ENCODE measurements around the gene DVL2.
A peak's percentile ranks its signal among the peaks of the same experiment; 100 is the strongest.

Gene DVL2

DNA sequence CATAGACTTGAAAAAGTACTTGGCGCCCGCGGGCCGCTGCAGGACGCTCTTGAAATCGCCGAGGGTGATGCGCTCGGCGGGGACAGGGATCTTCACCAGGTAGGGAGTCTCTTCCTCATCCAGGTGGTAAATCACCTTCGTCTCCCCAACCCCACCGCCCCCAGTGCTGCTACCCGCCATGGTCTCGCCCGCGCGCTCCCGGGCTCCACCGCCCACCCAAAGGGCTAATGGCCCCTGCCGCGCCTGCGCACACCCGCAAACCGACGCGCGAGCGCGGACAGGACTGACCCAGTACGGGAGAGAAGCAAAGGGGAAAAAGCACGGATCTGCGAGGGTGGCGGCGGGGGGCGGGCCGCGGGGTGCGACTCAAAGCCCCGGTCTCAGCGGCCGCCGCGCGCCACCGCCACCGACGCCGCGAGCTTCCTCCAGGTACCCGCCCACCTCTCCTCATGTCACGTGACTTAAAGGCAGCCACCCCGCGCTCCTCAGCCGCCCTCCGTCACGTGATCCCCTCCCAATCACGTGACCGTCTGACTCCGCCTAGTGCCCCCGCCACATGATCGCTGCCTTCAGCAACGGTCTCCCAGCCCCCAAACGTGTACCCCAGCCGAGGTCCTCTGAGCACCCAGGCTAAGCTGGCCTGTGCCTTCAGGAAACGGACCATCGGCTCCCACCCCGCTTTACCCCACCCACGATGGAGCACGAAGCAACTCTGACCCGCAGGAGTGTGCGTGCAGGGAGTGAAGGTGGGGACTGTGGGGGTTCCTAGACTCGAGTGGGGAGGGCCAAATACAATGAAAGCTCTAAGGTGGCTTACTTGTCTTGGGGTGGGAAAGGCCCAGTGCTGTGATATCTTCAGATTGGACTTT is at the start of gene DVL2:
Gene DVL2 (minus strand): TSS at position 435 of the 869 bp plus-strand sequence. CDS start 255 bp downstream, at position 180.
- DNase-seq = peak; percentile 80 to 93 (median 84)

DNA sequence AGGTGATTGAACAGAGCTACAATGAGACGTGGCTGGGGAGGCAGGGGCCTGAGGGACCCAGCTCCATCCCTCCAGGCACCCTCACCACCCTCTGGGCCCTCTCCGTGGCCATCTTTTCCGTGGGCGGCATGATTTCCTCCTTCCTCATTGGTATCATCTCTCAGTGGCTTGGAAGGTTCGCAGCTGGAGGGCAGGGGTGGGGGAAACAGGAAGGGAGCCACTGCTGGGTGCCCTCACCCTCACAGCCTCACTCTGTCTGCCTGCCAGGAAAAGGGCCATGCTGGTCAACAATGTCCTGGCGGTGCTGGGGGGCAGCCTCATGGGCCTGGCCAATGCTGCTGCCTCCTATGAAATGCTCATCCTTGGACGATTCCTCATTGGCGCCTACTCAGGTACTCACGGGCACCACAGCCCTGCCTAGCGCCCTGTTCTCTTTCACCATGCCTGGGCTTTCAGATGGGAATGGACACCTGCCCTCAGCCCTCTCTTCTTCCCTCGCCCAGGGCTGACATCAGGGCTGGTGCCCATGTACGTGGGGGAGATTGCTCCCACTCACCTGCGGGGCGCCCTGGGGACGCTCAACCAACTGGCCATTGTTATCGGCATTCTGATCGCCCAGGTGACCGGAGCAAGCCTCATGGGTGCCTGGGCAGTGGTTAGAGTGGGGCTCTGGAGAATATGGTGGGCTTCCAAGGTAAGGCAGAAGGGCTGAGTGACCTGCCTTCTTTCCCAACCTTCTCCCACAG is 49.3 kb upstream of the DVL2 start:
- no peak for DNase-seq

DNA sequence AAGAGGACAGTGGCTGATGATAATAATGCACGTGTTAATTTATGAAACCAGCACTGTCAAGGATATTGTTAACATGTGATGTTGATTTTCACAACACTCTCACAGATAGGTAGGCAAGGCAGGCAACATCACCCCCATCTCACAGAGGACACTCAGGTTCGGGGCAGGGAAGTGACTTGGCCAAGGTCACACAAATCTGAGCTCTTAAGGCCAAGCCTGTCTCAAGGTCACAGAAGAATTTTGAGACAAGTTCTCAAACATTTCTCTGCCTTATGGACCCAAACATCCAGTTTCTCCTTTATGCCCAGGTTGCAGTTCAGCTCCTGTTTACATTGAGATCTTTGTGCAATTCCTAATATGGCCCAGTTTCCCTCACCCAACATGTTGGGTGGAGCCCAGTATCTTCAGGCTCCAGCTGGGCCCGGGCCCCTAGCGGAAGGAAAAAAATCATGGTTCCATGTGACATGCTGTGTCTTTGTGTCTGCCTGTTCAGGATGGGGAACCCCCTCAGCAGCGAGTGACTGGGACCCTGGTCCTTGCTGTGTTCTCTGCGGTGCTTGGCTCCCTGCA is 48.5 kb upstream of the DVL2 start:
- no peak for DNase-seq

DNA sequence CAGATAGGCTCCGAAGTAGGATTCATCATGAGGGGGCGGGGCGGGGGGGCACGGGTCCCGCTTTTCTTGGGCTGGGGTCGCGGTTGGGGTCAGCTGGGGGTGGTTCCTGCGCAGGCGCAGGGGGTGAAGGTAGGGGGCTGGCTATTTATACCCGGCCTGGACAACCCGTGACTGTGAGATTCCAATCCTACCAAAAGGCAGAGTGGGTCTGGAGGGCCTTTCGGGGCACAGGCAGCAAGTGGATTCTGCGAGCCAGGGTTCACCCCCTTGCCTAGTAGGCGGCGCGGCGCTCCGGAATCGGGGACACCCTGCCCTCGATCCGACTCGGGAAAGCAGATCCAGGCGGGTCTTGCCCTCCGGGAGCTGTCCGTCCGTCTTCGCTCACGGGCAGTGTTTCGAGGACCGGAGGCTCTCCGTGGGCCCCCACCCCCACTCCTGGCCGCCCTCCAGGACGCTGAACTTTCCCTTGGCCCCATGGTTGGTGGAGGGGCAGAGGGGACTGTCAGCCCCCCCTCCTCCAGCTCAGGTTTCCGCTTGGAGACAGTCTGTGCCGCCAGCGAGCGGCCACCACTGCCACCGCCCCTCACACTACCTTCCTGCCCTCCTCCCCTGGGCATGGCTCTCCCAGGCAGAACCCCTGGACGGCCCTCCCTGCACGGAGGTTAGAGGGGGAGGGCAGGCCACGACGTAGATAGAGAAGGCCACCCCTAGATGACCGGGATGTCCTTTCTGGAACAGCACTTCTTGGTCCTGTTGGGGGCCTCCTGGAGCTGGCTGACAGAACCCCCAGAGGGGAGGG is 47.8 kb upstream of the DVL2 start:
- DNase-seq = no peak

DNA sequence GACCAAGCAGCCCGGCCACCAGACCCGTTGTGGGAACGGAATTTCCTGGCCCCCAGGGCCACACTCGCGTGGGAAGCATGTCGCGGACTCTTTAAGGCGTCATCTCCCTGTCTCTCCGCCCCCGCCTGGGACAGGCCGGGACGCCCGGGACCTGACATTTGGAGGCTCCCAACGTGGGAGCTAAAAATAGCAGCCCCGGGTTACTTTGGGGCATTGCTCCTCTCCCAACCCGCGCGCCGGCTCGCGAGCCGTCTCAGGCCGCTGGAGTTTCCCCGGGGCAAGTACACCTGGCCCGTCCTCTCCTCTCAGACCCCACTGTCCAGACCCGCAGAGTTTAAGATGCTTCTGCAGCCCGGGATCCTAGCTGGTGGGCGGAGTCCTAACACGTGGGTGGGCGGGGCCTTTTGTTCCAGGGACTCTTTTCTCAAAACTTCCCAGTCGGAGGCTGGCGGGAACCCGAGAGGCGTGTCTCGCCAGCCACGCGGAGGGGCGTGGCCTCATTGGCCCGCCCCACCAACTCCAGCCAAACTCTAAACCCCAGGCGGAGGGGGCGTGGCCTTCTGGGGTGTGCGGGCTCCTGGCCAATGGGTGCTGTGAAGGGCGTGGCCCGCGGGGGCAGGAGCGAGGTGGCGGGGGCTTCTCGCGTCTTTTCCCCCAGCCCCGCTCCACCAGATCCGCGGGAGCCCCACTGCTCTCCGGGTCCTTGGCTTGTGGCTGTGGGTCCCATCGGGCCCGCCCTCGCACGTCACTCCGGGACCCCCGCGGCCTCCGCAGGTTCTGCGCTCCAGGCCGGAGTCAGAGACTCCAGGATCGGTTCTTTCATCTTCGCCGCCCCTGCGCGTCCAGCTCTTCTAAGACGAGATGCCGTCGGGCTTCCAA is 47.0 kb upstream of the DVL2 start, which contains the start of gene SLC2A4:
Gene SLC2A4 (plus strand): TSS at position 645 of the 879 bp plus-strand sequence. CDS start 217 bp downstream, at position 862.
- DNase-seq = peak; percentile 40 to 72 (median 56)

DNA sequence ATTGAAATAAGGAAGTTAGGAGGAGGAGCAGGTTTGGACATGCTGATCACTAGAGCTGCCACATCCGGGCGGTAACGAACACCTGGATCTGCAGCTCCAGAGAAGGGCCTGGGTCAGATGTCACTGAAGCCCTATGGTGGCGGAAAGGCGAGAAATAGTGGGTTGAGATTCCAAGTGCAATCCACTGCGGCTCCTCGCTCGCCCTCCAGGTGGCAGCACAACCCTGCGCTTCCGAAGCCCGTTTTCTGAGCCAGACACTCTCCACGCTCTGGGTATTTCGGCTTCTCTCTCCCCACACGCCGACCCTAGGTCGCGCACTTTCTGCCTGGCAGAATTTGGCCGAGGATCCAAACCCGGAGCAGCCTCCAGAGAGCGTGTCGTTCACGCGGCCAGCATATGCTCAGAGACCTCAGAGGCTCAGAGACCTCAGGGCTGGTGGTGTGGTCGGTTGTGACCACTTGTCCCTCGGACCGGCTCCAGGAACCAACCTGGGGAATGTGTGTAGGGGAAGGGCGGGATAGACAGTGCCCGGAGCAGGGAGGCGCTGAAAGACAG is 46.3 kb upstream of the DVL2 start:
- peak; percentile 67 to 80 (median 78) for DNase-seq

DNA sequence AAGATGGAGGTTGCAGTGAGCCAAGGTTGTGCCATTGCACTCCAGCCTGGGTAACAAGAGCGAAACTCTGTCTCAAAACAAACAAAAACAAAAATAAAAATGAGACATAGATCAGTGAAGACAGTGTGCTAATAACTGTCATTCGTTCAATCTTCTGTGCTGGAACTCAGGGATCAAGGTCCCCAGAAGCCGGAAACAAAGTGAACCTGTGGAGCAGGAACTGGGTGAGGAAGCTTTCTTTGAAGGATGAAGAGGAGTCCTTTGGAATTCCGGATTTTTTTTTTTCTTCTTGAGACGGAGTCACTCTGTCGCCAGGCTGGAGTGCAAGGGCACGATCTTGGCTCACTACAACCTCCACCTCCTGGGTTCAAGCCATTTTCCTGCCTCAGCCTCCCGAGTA is 45.1 kb upstream of the DVL2 start:
- no peak for DNase-seq

DNA sequence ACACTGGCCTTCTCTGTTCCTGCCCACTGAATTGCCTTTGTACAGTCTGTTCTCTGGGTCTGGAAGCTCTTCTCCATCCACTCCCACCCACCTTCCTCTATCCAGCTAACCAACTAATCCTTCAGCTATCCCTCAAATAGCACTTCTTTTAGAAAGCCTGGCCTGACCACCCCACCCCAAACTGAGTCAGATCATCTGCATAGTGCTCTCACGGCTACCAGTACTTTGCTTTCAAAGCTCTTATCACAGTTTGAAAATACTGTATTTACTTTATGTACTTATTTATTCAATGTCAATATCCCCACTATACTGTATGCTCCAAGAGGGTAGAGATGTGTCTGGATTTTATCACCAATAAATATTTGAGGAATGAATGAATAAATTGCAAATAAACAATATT is 32.5 kb upstream of the DVL2 start:
- no peak for DNase-seq

DNA sequence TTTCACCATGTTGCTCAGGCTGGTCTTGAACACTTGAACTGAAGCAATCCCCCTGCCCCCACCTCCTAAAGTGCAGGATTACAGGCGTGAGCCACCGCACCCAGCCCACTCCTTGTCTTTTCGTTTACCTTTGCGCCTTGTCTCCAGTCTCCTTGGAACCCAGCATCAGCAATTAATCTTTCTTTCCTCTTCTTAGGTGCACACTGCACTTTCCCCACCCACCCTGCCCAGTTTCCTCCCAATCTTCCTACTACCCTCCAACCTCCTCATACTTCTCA is 29.4 kb upstream of the DVL2 start:
- no peak for DNase-seq

DNA sequence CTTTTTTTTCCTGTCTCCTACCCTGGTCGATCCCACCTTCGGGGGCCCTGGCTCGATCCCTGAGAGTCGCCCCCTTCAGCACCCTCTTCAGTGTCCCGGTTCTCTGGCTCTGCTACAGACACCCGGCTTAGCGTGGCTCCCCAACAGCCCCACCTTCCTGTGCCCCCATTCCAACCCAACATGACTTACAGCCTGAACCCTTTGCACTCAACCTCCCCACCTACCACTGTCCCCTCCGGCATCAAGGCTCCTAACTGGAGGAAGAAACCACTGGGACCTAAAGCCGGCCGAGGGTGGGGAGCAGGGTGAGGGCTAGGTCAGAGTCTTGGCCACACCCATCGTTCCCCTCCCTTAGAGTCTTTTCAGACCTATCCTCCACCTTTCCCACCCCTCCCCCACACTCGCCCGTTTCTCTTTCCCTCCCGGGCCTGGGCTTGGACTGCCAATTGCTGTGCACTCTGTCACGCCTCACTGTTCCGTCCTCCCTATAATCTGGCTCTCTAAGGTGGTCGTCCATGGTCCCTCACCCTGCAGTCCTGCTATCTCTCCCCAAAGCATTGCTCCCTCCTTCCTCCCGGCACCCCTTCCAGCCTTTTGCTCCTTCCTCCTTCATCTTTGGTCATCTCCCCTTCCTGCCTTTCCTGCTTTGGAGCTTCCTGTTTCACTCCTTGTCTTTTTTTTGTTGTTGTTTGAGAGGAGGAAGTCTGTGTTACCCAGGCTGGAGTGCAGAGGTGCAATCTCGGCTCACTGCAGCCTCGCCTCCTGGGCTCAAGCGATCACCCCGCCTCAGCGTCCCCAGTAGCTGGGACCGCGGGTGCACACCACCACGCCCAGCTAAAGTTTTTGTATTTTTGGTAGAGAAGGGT is 28.9 kb upstream of the DVL2 start:
- DNase-seq = no peak

DNA sequence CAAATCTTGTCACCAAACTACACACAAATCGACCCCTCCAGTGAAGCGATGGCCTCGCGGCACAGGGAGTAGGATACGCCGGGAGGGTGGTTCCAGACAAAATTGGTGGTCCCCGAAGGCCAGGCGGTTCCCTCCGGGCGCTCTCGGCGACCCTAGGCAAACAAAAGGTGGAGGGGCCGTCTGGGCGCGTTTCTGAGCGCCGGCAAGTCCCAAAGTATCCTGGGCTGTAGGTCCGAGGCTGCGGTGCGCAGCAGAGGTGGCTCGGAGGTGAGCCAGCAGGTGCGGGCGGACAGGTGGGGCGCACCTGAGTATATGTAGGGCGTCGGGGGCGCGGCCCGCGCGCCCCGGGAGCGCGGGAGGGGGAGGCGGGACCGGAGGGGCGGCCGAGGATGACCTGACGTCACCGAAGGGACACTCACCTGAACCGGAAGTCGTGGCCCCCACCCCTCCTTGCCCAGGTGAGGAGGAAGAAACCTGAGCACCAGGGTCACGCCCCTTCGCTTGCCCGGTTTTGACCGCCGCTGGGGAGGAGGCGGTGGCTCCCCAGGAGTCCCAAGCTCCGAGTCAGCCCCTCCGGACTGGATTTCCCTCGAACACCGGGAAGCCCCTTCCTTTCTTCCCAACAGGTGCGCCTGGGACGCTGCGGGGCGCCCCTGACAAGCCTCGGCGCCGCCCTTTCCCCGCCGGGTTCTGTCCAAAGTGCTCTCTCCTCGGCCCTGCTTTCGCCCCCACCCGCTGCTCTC is 28.0 kb upstream of the DVL2 start, which contains the start of gene CLDN7:
Gene CLDN7 (minus strand): TSS at position 287 of the 743 bp plus-strand sequence. CDS start 435 bp downstream, outside the sequence.
- DNase-seq = no peak

DNA sequence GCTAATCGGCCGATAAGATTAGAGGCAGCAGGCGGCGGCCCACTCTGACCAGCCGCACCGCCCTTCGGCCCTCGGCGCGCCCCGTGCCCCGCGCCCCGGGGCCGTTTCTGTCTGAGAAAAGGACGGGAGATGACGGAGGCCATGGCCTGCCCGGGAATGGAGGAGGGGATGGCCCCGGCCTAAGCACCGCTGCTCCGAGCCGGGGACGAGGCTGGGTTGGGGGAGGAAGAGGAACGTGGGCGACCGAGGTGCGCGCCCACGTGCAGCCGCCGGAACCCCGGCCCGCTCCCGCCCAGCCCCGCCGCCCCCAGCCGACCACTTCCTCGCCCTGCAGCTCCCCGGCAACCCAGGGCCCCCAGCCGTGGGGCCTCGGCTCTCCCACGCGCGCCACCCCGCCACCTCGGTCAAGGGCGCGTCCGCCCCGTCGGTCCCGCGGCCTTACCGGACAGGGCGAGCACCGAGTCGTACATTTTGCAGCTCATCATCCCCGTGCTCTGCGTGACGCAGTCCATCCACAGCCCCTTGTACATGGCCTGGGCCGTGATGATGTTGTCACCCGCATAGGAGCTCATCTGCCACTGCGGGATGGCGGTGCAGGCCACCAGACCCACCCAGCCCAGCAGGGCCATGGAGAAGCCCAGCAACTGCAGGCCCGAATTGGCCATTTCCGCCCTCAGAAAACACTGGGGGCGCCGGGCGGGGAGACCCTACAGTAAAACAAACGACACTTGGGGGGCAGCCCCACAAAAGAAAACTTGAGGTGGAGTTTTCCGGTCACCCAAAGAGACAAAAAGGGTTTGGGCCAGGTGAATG is 27.3 kb upstream of the DVL2 start:
- DNase-seq = no peak

DNA sequence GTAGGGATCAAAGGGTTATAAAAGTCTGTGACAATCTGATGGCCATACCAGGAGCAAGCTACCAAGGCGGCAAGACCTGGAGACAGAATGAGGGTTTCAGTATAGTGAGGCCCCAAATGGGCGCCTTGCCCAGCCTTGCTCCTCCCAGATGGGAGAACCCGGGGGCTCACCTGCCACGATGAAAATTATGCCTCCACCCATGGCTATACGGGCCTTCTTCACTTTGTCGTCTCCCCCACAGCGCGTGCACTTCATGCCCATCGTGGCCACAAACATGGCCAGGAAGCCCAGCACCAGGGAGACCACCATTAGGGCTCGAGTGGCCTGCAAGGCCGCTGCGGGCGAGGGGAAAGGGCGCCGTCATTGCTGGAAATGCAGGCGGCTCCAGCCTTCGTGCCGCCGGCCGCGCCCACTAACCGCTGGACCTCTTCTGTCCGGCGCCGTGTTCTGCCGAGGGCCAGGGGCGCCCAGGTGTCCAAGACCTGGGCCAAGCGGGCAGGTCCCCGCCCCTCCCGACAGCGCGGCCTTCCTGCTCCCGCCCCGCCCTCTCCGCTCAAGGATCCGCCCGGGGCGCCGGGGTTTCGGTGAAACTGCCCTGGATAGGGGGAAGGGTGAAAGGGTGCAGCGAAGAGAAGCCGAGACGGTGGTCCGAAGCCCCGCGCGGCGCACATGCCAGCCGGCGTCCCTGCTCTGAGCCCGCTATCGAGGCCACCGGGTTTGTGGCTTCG is 26.5 kb upstream of the DVL2 start:
- DNase-seq = peak in 1 of 4 experiments; percentile 31

DNA sequence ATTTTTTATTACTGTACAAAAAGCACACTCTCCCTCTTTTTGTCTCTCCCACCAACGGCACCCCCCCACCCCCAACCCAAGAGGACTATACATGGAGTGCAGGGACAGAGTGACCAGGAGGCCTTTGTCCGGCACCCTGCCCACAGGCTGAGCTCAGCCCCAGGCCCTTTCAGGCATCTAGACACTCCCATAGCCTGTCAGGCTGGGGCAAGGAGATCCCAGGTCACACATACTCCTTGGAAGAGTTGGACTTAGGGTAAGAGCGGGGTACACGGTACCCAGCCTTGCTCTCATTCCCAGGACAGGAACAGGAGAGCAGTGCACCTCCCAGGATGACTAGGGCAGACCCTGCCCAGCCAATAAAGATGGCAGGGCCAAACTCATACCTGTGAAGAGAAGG is 25.8 kb upstream of the DVL2 start:
- no peak for DNase-seq

DNA sequence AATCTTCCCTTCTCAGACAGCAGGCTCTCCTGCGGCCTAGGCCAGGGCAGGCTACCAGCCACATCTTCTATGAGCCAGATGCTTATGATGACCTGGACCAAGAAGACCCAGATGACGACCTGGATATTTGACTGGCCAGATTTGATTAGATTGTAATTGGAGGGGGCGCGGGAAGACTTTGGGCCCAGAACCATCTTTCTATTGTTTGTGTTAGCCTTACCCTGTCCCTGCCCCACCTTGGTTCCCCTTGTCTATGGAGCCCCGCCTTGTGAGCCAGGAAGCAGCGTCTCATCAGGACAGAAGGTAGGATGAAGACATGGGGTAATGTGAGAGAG is 25.2 kb upstream of the DVL2 start:
- DNase-seq = no peak

DNA sequence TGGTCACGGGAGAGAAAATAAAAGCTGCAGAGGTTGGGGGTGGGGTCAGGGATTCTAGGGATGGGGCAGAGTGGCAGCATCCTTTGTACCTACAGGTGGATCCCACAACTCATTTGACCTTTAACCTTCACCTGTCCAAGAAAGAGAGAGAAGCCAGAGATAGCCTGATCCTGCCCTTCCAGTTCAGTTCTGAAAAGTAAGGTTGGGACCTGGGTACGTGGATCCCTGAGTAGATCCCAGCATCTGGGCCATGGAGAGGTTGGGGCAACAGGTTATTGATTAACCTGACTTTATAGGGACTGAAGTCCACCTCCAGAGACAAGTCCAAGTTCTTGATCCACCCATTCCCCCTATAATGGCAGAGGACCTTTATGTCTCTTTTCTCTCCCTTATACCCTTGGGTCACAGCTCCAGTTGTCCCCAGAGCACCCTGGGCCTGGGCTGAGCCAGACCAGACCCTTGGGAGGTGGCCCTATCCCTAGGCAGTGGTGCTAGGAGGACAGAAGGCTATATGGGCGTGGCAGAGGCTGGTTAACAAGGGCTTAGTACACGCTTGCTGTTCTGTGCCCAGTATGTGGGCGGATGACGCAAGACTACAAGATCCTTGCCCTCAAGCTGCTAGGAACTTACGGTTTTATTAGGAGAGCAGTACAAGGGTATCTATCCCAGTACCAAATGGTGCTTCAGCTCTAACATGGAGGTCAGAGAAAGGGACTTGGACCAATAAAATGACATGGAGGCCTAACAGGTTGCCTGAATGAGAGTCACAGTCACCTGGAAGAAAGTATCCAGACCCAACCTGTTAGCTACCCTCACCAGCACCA is 24.6 kb upstream of the DVL2 start:
- DNase-seq = no peak

DNA sequence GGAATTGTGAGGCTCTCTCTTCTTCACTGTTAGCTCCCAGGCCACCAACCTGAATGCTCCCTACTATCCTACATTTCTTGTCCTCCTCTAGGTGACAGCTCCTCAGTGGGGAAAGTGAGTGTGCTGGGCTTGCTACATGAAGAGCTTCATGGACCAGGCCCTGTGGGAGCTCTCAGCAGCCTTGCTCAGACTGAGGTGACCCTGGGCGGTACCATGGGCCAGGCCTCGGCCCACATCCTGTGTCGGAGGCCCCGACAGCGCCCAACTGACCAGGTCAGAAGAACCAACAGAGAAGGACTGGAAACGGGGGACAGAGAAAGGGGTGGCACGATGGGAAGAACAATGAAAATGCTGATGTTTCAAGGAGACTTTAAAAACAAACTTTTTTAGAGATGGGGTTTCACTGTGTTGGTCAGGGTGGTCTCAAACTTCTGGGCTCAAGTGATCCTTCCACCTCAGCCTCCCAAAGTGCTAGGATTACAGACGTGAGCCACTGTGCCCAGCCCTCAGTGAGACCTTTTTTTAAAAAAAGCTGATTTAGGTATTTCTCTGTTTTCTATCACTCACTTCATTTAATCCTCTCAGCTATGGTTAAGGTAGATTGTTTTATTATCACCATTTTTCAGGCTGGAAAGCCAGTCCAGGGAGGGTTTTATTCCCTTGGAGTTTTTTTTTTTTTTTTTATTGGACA is 22.6 kb upstream of the DVL2 start:
- no peak for DNase-seq

Measured in activated naive CD4-positive, alpha-beta T cell (primary cell).